GM18861 (cell line): ENCODE measurements around the gene KCNJ10.

ENCODE experiments used
- ATAC-seq: cut with Tn5 transposase; IDR thresholded peaks from one replicate; pipeline ENCODE4 v1.9.1; 2021; ENCODE audit not compliant: unreplicated experiment

The KCNJ10 gene

GRCh38 chr1:160028426-160028825, 41.5 kb downstream of the KCNJ10 start:
- no peak for ATAC-seq

GRCh38 chr1:160025314-160025713, 44.6 kb downstream of the KCNJ10 start:
- ATAC-seq: no peak

GRCh38 chr1:160024195-160024905, 45.6 kb downstream of the KCNJ10 start:
- ATAC-seq: no peak

GRCh38 chr1:160022330-160023310, 47.3 kb downstream of the KCNJ10 start:
- ATAC-seq: no peak

- no peak for ATAC-seq
Measured at GRCh38 chr1:160021376-160022074, 48.4 kb downstream of the KCNJ10 start.

GRCh38 chr1:160020196-160020595, 49.8 kb downstream of the KCNJ10 start:
- no peak for ATAC-seq

GRCh38 chr1:160018900-160019299, 51.1 kb downstream of the KCNJ10 start:
- no peak for ATAC-seq

GRCh38 chr1:160018347-160018746, 51.6 kb downstream of the KCNJ10 start:
- no peak for ATAC-seq

GRCh38 chr1:160017592-160017991, 52.4 kb downstream of the KCNJ10 start:
- no peak for ATAC-seq

GRCh38 chr1:160011781-160012180, 58.2 kb downstream of the KCNJ10 start:
- no peak for ATAC-seq

- no peak for ATAC-seq
Measured at GRCh38 chr1:160009801-160010200, 60.2 kb downstream of the KCNJ10 start.

GRCh38 chr1:160009081-160009480, 60.9 kb downstream of the KCNJ10 start:
- no peak for ATAC-seq

- no peak for ATAC-seq
Measured at GRCh38 chr1:160007577-160008200, 62.3 kb downstream of the KCNJ10 start.

- ATAC-seq: no peak
Measured at GRCh38 chr1:160006312-160006940, 63.5 kb downstream of the KCNJ10 start.

- no peak for ATAC-seq
Measured at GRCh38 chr1:160005070-160005469, 64.9 kb downstream of the KCNJ10 start.

- ATAC-seq: no peak
Measured at GRCh38 chr1:160004425-160004824, 65.5 kb downstream of the KCNJ10 start.

GRCh38 chr1:160004001-160004400, 66.0 kb downstream of the KCNJ10 start:
- ATAC-seq: no peak

- no peak for ATAC-seq
Measured at GRCh38 chr1:160001440-160001839, 68.5 kb downstream of the KCNJ10 start.

GRCh38 chr1:159999204-159999603, 70.8 kb downstream of the KCNJ10 start:
- no peak for ATAC-seq

- no peak for ATAC-seq
Measured at GRCh38 chr1:159996653-159997052, 73.3 kb downstream of the KCNJ10 start.
